HG02610 (cell line): ENCODE measurements around the gene MRPL39.
"Not testable (repeated sequence)": the region's sequence is repeated elsewhere in the genome, so short reads cannot be mapped to it uniquely, and the experiment has no call there.

Source experiments
- ATAC-seq: cut with Tn5 transposase; IDR thresholded peaks from one replicate; pipeline ENCODE4 v1.9.1; 2021; ENCODE audit warnings: mild to moderate bottlenecking, moderate library complexity; ENCODE audit not compliant: unreplicated experiment

MRPL39 gene

GRCh38 chr21:25607151-25608043 is at the start of gene MRPL39:
TSS of gene MRPL39 (minus strand) at chr21:25607481. CDS start at chr21:25607475, 6 bp downstream.
- peak; percentile 96 for ATAC-seq

- no peak for ATAC-seq
Observed at GRCh38 chr21:25656412-25656811, 49.1 kb upstream of the MRPL39 start.

DNA sequence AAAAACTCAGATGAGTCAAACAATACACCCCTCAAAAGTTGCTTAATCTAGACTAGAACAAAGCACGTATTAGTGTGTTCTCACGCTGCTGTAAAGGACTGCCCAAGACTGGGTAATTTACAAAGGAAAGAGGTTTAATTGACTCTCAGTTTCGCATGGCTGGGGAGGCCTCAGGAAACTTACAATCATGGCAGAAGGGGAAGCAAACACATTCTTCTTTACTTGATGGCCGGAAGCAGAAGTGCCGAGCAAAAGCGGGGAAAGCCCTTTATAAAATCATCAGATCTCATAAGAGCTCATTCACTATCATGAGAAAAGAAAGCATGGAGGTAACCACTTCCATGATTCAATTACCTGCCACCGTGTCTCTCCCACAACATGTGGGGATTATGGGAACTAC is 41.9 kb upstream of the MRPL39 start:
- no peak for ATAC-seq

DNA sequence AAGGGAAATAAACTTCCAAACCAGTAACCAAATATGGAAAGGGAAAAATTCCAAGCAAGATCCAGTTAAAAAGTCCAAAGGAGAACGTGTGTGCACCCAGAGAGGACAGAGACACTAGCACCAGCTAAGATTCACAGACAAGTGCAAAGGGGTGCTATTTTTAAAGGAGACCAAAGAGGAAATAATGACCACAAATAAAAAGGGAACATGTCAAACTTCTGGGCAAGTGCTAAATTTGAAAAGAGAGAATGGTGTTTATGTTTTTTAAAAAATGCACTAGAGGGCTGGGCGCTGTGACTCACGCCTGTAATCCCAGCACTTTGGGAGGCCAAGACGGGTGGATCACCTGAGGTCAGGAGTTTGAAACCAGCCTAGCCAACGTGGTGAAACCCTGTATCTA is 40.4 kb upstream of the MRPL39 start:
- ATAC-seq = no peak

DNA sequence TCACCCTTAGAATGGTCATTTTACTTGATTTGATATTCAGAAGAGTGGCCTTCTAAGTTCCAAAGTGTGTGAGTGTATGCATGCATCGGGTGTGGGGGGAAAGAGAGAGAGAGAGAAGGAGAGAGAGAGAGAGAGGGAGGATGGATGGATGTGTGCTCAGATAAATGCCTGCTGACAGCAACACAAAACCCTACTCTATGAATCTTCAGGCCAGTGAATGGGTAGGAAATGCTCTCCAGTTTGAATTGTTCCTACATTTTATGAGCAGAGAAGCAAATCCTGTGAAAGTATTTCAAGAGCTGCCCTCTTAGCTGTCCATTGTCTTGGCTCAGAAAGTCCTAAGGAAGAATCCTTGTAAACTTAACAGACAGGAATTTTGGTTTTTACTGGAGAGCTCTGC is 39.2 kb upstream of the MRPL39 start:
- ATAC-seq = no peak

DNA sequence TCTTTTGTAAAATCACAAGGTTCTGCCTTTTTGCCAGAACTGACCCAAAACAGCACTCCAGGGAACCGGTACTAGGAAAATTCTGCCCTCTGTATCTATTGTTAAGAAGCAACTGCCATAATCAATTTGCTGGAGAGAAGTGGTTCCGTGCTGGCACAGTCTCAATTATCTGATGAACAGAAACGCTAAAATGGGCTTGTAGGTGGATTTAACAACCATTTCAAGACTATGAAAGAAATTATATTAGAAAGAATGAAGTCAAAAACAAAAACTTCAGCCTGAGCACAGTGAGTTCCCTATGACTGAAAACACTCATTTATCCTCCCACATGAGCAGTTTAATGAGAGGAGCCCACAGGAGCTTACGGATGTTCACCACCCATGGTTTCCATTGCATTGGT is 36.2 kb upstream of the MRPL39 start:
- no peak for ATAC-seq

- ATAC-seq = no peak
Observed at GRCh38 chr21:25640943-25641292, 33.6 kb upstream of the MRPL39 start.

DNA sequence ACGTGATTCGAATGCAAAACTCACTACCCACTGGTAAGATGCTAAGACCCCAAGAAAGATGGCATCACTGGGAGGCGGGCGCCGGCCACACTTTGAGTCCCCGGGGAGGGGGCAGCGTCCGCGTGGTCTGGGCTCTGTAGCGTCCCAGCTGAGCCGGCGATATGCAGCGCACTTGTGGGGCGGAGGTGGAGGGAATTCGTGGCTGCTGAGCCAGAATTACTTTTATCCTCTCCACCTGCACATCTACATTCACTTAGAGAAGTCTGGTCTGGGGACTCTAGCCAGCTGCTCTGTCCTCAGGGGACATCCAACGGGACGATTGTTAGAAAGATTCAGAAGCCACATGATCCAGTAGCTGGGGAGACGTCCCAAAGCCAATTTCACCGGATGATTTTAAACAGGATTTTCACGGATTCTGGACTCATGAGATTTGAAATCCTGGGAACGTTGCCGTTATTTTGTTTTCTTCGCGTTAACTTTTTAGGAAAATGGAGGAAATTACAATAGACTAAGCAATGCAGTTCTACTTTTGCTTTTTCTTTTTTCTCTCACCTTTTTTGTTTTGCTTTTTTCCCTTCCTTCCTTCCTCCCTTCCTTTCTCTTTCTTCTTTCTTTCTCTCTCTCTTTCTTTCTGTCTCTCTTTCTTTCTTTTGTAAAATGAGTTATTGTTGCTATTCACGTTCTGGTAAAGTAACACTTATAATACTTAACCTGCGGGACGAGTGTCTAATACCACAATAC is 33.1 kb upstream of the MRPL39 start:
- ATAC-seq = no peak

DNA sequence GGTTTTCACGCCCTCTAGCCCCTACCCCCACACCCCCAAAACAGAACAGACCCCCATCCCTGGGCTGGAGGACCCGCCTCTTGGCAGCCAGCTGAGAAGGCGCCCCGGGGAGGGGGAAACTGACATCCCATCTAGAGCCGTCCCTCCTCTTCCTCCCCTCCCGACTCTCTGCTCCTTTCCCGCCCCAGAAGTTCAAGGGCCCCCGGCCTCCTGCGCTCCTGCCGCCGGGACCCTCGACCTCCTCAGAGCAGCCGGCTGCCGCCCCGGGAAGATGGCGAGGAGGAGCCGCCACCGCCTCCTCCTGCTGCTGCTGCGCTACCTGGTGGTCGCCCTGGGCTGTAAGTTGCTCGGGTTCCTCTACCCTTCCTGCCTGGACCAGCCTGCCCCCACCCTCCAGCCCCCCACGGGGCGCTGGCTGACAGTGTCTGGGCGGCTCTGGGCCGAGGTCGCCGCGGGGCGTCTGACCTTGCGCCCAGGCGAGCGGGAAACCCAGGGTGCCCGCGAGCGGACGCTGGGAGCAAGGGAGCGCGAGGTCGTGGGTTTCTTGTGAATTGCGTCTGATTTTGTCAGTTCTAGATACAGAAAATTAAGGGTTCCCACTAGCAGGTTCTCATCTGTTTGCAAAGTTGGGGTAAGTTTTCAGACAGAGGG is 32.4 kb upstream of the MRPL39 start:
- ATAC-seq = peak; percentile 71

GRCh38 chr21:25638660-25639550 is 31.6 kb upstream of the MRPL39 start, which contains the start of gene JAM2:
TSS of gene JAM2 (plus strand) at chr21:25639258. CDS start at chr21:25639822, 564 bp downstream.
- peak; percentile 46 for ATAC-seq

- no peak for ATAC-seq
Observed at GRCh38 chr21:25637851-25638659, 30.8 kb upstream of the MRPL39 start.

GRCh38 chr21:25636727-25637126 is 29.4 kb upstream of the MRPL39 start:
- ATAC-seq = no peak

GRCh38 chr21:25635310-25635709 is 28.0 kb upstream of the MRPL39 start:
- ATAC-seq = no peak

GRCh38 chr21:25632296-25632695 is 25.0 kb upstream of the MRPL39 start:
- no peak for ATAC-seq

DNA sequence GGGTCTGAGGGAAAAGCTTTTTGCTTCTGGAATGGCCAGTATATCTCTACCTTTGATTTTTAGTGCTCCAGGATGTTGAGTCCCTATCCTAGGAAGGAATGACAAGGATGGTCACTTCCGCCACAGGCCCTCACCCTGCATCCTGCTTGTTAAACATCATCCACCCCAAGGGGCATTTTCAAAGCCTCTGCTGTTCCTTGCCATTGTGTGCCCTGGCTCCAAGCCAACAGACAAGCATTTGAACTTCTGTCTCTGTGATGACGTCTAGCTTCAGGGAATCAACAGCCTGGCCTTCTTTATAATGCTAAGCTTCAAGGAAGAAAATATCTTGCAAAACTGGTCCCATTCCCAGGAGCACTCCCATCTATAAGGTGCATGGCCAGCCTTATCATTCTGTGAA is 19.5 kb upstream of the MRPL39 start:
- ATAC-seq = no peak

DNA sequence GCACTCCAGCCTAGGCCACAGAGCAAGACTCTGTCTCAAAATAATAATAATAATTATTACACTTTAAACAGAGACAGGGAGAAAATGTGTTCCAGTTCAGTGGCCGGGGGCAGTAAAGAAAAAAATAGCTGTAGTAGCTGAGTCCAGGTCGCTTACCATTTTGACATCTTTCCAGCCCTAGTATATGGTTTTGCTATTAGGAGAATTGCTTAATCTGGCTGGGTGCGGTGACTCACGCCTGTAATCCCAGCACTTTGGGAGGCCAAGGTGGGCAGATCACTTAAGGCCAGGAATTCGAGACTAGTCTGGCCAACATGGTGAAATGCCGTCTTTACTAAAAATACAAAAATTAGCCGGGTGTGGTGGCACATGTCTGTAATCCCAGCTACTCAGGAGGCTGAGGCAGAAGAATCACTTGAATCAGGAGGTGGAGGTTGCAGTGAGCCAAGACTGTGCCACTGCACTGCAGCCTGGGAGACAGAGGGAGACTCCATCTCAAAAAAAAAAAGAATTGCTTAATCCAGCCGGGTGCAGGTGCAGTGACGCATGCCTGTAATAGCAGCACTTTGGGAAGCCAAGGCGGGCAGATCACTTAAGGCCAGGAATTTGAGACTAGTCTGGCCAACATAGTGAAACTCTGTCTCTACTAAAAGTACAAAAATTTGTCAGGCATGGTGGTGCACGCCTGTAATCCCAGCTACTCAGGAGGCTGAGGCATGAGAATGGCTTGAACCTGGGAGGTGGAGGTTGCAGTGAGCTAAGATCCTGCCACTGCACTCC is 18.7 kb upstream of the MRPL39 start:
- not testable (repeated sequence) for ATAC-seq

DNA sequence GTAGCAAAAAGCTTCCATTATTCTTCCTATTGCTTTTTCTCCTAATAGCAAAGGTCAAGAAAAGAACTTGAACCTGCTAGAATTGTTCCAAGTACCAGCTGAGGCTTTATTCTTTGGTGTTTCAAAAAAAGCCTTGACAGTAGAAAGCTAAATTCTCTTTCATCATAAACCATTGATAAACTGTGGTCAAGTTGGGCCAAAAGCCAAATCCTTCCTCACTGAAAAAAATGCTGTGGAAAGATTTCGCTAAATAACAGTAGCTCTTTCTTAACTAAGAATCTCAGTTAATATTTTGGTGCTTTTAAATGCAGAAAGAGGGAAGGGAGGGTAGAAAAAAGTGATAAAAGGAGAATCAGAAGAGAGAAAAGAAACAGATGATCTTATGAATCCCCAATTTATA is 17.8 kb upstream of the MRPL39 start:
- no peak for ATAC-seq

DNA sequence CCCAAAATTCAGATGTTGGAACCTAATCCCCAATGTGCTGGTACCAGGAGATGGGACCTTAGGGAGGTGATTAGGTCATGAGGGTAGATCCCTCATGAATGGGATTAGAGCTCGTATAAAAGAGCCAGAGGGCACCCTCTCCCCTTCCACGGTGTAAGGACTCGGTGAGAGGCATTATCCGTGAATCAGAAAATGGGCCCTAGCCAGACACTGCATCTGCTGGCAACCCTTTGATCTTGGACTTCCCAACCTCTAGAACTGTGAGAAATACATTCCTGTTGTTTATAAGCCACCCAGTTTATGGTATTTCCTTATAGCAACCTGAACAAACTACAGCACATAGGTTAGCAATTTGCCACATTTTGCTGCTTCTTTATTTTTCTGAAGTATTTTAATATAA is 17.2 kb upstream of the MRPL39 start:
- no peak for ATAC-seq

GRCh38 chr21:25619198-25619597 is 11.9 kb upstream of the MRPL39 start:
- no peak for ATAC-seq
